Cardiac septum (tissue), 1 donor: ENCODE data around the gene NLRC5. TPM values are rescaled to one million over a fixed set of nuclear protein-coding genes. Genes with fewer than 3 reads are reported as not detected.

Source experiments
- DNase-seq: peaks from one replicate; pipeline ENCODE4 v3.0.0-alpha.2; 2020; ENCODE audit warnings: low spot score
- intact Hi-C: fragments of 100-400 bp; cut with DNase I; formaldehyde crosslinking; loops from one replicate; pipeline ENCODE4 v1.14.0; 2022
- total RNA-seq: library from RNA; stranded (reverse); fragmentation: NEBNext Ultra II Directional; extraction: Animal tissue kit (Norgen Biotek cat#: 25700); gene quantifications from one replicate; pipeline ENCODE4 v1.2.1, GENCODE V29; 2021
- donor health status: DM: no; HTN: no; CAD: no.

The NLRC5 gene
- total RNA-seq, 1 donor from 2014 or later = 12.7 TPM

DNA sequence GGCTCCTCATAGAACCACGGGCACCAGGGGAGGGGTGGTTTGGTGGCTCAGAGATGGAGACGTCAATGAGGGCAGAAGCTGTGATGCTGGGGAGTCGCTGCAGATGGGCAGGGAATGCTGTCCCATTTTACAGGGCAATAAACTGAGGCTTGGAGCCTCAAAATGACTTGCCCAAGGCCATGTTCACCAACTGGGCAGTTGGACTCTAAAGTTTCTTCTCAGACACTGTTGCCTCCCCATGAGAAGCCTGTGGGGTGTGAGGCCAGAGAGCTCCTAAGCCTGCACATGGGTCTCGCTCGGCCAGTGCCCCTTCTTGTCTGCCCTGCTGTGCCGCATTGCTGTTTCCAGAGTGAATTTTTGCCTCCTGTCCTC is 141.6 kb downstream of the NLRC5 start:
- no peak for DNase-seq
- intact Hi-C loops = no loop called here

DNA sequence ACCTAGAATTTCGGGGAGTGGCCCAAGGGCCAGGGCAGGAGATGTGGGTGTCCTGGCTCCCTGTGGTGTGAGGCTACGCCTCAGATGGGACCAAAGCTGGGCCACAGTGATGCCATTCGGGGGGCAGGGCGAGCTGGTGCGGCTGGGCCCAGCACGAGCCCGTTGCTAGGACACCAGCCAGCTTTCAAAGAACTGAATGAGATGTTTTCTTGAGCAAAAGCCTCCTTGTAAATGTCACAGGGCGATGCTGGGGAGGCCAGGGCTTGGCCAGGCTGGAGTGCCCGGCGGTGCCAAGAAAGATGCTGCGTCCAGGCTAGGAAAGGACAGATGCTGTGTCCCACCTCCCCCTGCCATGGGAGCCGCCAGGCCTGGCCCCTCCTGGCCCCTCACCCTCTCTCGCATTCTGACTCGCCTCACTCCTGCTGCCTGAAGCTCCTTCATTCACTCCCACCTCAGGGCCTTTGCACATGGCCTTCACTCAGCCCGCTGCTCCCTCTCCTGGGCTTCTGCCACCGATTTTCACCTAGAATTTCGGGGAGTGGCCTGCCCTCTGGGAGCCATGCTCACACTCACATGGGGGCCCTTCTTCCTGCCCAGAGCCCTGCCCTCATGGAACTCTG is 142.1 kb downstream of the NLRC5 start:
- DNase-seq = no peak
- intact Hi-C loops = no loop called here

- DNase-seq = no peak
- intact Hi-C loops = no loop called here
Observed at GRCh38 chr16:57132470-57132869, 143.1 kb downstream of the NLRC5 start.

DNA sequence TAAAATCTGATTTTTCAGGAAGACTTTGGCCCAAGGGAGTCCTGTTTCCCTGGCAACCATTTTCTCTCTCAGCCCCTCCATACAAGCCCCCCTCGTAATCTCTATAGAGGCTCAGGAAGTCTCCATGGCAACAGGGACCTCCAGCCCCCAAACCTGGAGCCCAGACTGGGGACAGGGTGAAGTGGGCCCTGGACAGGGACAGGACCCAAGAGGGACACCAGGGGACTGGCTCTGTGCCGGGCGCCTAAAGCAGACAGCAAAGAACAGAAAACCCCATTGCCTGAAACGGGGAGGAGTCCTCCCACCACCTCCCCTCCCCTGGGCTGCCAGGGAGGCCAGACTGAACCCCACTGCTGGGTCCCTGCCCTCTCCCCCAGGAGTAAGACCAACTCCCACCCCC is 143.7 kb downstream of the NLRC5 start:
- DNase-seq = no peak
- intact Hi-C loops = no loop called here

Other genes starting within 250 kb of the NLRC5 start
- not detected for gene SLC12A3, start 124.3 kb upstream of the NLRC5 start, total RNA-seq
- gene HERPUD1, start 57.4 kb upstream of the NLRC5 start, total RNA-seq = 87.4 TPM
- gene CETP, start 27.6 kb upstream of the NLRC5 start, total RNA-seq = not detected
- gene CPNE2, start 103.0 kb downstream of the NLRC5 start, total RNA-seq = 9.6 TPM
- 58.1 TPM for gene PSME3IP1, start 196.5 kb downstream of the NLRC5 start, total RNA-seq
- gene RSPRY1, start 196.8 kb downstream of the NLRC5 start, total RNA-seq = 17.1 TPM